IPS-NIHi11 (cell line): ENCODE data around the gene PSME4.
"Not testable (repeated sequence)": the region's sequence is repeated elsewhere in the genome, so short reads cannot be mapped to it uniquely, and the experiment has no call there.

Experiments used
- DNase-seq: peaks from one replicate; pipeline ENCODE4 v3.0.0; 2012; ENCODE audit warnings: mixed read lengths, low spot score

Gene PSME4

GRCh38 chr2:53842891-53843290 is 127.9 kb downstream of the PSME4 start:
- DNase-seq: no peak

- DNase-seq: not testable (repeated sequence)
Measured at GRCh38 chr2:53841651-53842050, 129.1 kb downstream of the PSME4 start.

GRCh38 chr2:53840580-53840979 is 130.2 kb downstream of the PSME4 start:
- no peak for DNase-seq

- DNase-seq: not testable (repeated sequence)
Measured at GRCh38 chr2:53829980-53830290, 140.9 kb downstream of the PSME4 start.

- no peak for DNase-seq
Measured at GRCh38 chr2:53829273-53829979, 141.4 kb downstream of the PSME4 start.

- no peak for DNase-seq
Measured at GRCh38 chr2:53828331-53828730, 142.5 kb downstream of the PSME4 start.

GRCh38 chr2:53827398-53828175 is 143.2 kb downstream of the PSME4 start:
- DNase-seq: peak; percentile 23

- DNase-seq: no peak
Measured at GRCh38 chr2:53826587-53827397, 144.0 kb downstream of the PSME4 start.

GRCh38 chr2:53826030-53826410 is 144.8 kb downstream of the PSME4 start:
- no peak for DNase-seq

GRCh38 chr2:53823639-53824038 is 147.2 kb downstream of the PSME4 start:
- not testable (repeated sequence) for DNase-seq

GRCh38 chr2:53821810-53822209 is 149.0 kb downstream of the PSME4 start:
- DNase-seq: no peak

- DNase-seq: no peak
Measured at GRCh38 chr2:53820711-53821110, 150.1 kb downstream of the PSME4 start.

GRCh38 chr2:53820048-53820447 is 150.7 kb downstream of the PSME4 start:
- DNase-seq: no peak

- no peak for DNase-seq
Measured at GRCh38 chr2:53819634-53820033, 151.2 kb downstream of the PSME4 start.

- no peak for DNase-seq
Measured at GRCh38 chr2:53818854-53819435, 151.8 kb downstream of the PSME4 start.
